Ovary (tissue), 3 donors: ENCODE measurements around the gene CRACDL.

Source experiments
- EP300 ChIP-seq: sonication (generic); formaldehyde crosslinking; IDR thresholded peaks from one replicate; pipeline ENCODE4 v1.6.1; 2017; ENCODE audit warnings: antibody characterized with exemption
- POLR2A ChIP-seq: fragments of 450-650 bp; IDR thresholded peaks from one replicate; pipeline ENCODE4 v1.6.1; 2017; ENCODE audit warnings: antibody characterized with exemption, mild to moderate bottlenecking, moderate library complexity
- TF ChIP-seq, protein P1 (sequence below), 3 donors: fragments of 450-650 bp in 2 of 3; fragments of 200-600 bp in 1 of 3; IDR thresholded peaks; one replicate each; pipeline versions ENCODE4 v1.5.1 to v1.8.0; 2016 to 2022; ENCODE audit warnings: antibody characterized with exemption in 3 of 3, mild to moderate bottlenecking in 1 of 3
- donor health status: DM: no; HTN: no; CAD: no.

DNA sequence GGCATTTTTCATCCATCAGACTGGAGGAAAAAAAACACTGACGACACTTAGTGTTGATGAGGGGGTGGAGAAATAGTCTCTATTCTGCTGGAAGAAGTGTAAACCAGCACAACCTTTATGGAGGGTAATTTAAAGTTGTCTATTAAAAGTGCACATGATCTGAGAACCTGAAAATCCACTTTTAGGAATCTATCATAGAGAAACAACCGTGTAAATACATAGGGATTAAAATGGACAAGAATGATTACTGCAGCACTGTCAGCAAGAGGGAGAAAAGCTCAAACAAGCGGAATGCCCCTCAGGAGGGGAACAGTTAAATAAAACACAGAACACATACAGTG, 125.5 kb downstream of the CRACDL start:
- TF ChIP-seq, protein P1, sequence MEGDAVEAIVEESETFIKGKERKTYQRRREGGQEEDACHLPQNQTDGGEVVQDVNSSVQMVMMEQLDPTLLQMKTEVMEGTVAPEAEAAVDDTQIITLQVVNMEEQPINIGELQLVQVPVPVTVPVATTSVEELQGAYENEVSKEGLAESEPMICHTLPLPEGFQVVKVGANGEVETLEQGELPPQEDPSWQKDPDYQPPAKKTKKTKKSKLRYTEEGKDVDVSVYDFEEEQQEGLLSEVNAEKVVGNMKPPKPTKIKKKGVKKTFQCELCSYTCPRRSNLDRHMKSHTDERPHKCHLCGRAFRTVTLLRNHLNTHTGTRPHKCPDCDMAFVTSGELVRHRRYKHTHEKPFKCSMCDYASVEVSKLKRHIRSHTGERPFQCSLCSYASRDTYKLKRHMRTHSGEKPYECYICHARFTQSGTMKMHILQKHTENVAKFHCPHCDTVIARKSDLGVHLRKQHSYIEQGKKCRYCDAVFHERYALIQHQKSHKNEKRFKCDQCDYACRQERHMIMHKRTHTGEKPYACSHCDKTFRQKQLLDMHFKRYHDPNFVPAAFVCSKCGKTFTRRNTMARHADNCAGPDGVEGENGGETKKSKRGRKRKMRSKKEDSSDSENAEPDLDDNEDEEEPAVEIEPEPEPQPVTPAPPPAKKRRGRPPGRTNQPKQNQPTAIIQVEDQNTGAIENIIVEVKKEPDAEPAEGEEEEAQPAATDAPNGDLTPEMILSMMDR (IDR thresholded peaks at IDR 0.05): no peak
- no peak for TF ChIP-seq EP300
- TF ChIP-seq POLR2A: no peak
